GM04504 (cell line): Measurements from ENCODE around the gene DOHH.

Source experiments
- DNase-seq: peaks from one replicate; pipeline ENCODE4 v3.0.0-alpha.2; 2012; ENCODE audit warnings: low read depth

Gene DOHH

GRCh38 chr19:3500429-3501101 is at the start of gene DOHH:
DOHH (minus strand) TSS chr19:3500674; CDS start chr19:3496814, 3,860 bp downstream.
- peak; percentile 92 for DNase-seq

- no peak for DNase-seq
Measured at GRCh38 chr19:3549816-3550215, 49.3 kb upstream of the DOHH start.

- no peak for DNase-seq
Measured at GRCh38 chr19:3548606-3549005, 48.1 kb upstream of the DOHH start.

GRCh38 chr19:3547767-3548282 is 47.4 kb upstream of the DOHH start:
- no peak for DNase-seq

- DNase-seq: no peak
Measured at GRCh38 chr19:3547301-3547731, 46.8 kb upstream of the DOHH start.

GRCh38 chr19:3546119-3546518 is 45.6 kb upstream of the DOHH start:
- DNase-seq: no peak

- DNase-seq: no peak
Measured at GRCh38 chr19:3545669-3546034, 45.2 kb upstream of the DOHH start.

- peak; percentile 17 for DNase-seq
Measured at GRCh38 chr19:3544742-3545668, 44.5 kb upstream of the DOHH start.

- no peak for DNase-seq
Measured at GRCh38 chr19:3544058-3544376, 43.5 kb upstream of the DOHH start.

GRCh38 chr19:3543150-3544057 is 42.9 kb upstream of the DOHH start:
- no peak for DNase-seq

- no peak for DNase-seq
Measured at GRCh38 chr19:3539756-3540118, 39.3 kb upstream of the DOHH start.

GRCh38 chr19:3538965-3539755 is 38.7 kb upstream of the DOHH start, which contains the start of gene TEKTIP1:
TEKTIP1 (plus strand) TSS chr19:3539174; CDS start chr19:3539178, 4 bp downstream.
- DNase-seq: no peak

- DNase-seq: no peak
Measured at GRCh38 chr19:3538258-3538929, 37.9 kb upstream of the DOHH start.

GRCh38 chr19:3537438-3538240 is 37.2 kb upstream of the DOHH start:
- no peak for DNase-seq

- DNase-seq: no peak
Measured at GRCh38 chr19:3537101-3537437, 36.6 kb upstream of the DOHH start.

- DNase-seq: no peak
Measured at GRCh38 chr19:3536429-3537100, 36.1 kb upstream of the DOHH start.

- no peak for DNase-seq
Measured at GRCh38 chr19:3535981-3536380, 35.5 kb upstream of the DOHH start.

GRCh38 chr19:3535563-3535965 is 35.1 kb upstream of the DOHH start:
- no peak for DNase-seq

- DNase-seq: no peak
Measured at GRCh38 chr19:3535235-3535535, 34.7 kb upstream of the DOHH start.
